GM12801 (cell line): ENCODE data around the gene SPG11.

ENCODE experiments used
- TF ChIP-seq, protein P1 (sequence below): IDR thresholded peaks from one replicate; pipeline ENCODE4 v1.5.1; 2011; ENCODE audit warnings: control low read depth; ENCODE audit not compliant: insufficient read length; ENCODE audit errors: extremely low read depth

Gene SPG11

DNA sequence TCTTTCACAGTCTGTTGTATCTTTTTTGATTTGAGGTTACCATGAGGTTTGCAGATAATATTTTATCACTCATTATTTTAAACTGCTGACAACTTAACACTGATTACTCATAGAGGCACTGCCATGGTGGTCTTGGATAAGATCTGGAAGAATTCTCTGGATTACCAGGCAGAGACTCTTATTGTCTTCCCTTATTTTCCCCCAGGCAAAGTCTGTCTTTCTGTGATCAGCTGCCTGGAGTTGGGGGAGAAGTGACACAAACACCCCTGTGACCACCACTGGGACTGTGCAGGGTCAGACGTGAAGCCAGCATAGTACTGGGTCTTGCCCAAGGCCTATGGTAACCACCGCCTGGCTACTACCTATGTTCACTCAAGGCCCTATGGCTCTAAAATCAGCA is 42.9 kb upstream of the SPG11 start:
- TF ChIP-seq, protein P1, sequence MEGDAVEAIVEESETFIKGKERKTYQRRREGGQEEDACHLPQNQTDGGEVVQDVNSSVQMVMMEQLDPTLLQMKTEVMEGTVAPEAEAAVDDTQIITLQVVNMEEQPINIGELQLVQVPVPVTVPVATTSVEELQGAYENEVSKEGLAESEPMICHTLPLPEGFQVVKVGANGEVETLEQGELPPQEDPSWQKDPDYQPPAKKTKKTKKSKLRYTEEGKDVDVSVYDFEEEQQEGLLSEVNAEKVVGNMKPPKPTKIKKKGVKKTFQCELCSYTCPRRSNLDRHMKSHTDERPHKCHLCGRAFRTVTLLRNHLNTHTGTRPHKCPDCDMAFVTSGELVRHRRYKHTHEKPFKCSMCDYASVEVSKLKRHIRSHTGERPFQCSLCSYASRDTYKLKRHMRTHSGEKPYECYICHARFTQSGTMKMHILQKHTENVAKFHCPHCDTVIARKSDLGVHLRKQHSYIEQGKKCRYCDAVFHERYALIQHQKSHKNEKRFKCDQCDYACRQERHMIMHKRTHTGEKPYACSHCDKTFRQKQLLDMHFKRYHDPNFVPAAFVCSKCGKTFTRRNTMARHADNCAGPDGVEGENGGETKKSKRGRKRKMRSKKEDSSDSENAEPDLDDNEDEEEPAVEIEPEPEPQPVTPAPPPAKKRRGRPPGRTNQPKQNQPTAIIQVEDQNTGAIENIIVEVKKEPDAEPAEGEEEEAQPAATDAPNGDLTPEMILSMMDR: no peak

DNA sequence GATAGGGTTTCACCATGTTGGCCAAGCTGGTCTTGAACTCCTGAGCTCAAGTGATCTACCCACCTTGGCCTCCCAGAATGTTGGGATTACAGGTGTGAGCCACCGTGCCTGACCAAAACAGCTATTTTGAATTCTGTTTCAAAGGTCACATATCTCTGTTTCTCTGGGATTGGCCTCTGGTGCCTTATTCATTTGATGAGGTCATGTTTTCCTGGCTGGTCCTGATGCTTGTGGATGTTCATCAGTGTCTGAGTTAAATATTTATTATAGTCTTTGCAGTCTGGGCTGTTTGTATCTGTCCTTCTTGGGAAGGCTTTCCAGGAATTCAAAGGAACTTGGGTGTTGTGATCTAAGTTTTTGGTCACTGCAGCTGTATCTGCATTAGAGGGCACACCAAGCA is 42.5 kb upstream of the SPG11 start:
- TF ChIP-seq, protein P1: no peak

DNA sequence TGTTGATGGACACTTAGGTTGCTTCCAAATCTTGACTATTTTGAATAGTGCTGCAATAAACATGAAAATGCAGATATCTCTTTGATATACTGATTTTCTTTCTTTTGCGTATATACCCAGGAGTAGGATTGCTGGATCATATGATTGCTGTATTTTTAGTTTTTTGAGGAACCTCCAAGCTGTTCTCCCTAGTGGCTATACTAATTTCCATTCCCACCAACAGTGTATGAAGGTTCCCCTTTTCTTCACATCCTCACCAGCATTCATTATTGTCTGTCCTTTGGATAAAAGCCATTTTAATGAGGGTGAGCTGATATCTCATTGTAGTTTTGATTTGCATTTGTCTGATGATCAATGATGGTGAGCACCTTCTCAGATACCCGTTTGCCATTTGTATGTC is 35.2 kb upstream of the SPG11 start:
- TF ChIP-seq, protein P1: no peak

DNA sequence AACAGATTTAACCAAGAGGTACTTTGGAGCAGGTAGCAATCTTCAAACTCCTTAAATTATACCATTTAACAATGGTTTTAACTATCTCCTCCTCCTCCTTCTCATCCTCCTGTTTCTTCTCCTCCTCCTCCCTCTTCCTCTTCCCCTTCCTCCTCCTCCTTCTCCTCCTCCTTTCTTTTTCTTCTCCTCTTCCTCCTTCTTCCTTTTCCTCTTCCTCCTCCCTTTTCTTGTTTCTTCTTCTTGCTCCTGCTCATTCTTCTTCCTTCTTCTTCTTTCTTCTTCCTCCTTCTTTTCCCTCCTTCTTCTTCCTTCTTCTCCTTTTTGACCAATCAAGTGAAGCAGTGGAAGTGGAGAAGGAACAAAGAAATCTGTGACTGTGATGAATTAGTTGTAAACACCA is 33.6 kb upstream of the SPG11 start:
- TF ChIP-seq, protein P1: no peak

DNA sequence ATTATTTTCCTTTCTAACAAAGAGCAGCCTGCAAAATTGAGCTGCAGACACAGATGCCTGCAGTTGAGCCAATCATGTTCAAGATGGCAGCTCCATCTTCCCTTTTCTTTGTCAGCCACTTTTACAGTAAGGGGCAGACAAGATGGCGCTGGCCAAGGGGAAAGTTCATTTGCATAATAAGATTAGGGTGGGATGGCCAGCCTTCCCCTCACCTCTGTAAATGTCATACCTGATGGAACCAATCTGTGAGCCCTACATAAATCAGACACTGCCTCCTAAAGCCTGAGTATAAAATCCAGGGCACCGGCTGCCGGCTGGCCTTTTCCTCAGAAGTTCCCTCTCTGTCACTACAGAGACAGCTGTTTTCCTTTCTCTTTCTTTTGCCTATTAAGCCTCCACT is 31.8 kb upstream of the SPG11 start:
- TF ChIP-seq, protein P1: no peak

DNA sequence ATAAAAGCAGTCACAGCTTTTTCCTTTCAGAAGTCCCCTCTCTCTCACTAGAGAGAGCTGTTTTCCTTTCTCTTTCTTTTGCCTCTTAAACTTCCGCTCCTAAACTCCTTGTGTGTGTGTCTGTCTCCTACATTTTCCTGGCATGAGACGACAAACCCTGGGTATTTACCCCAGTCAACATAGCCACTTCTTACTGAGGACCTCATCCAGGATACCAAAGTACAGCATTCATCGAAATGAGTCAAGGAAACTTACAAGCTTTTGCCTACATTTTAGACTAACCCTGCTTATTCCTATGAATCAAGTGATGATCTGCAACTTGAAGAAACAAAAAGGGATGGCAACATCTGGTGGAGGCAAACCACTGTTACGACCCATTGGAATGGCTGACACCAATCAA is 31.0 kb upstream of the SPG11 start:
- TF ChIP-seq, protein P1: no peak

DNA sequence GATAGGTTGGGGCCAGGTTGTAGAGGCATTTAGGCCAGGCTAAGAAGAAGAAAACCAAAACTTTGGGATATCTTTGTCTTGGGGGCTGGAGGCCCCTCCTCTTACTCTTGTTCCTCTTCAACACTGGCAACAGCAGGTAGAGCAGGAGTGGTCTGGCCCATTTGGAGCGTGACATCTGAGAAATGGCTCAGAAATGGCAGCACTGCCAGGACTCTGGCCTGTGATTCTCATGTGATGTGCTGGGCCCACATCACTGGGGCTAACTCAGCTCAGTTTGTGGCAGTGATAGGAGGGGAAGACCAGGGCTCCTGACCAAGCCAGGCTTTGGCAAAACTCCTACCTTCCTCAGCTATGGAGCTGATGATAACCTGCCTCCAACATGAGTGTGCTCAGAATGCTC is 29.2 kb upstream of the SPG11 start:
- TF ChIP-seq, protein P1: no peak

DNA sequence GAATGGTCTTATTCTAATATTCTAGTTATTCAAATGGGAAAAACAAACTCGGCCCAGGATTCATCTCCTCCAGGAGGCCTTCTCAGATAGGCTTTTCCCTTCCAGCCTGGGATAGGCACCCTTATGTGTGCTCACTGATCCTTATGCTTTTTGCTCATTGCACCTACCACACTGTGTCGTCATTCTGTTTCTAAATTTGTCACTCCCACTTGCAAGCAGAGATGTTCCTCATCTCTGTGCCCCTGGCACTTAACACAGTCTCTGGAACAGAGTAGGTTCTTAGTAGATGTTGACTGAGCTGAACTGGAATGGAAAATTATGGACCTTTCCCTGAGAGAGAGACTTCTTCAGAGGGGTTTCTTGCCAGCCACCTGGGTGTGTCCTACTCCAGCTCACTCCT is 18.7 kb upstream of the SPG11 start:
- TF ChIP-seq, protein P1: no peak
